Adipocyte (in vitro differentiated cells): ENCODE measurements around the gene ENTPD5.
"Not testable (repeated sequence)": the region's sequence is repeated elsewhere in the genome, so short reads cannot be mapped to it uniquely, and the experiment has no call there.

Experiments used
- DNase-seq: peaks from one replicate; pipeline ENCODE4 v3.0.0-alpha.2; 2015; ENCODE audit warnings: low read depth
- H3K27me3 ChIP-seq: replicated peaks from 2 replicates; pipeline ENCODE4 v1.7.0; 2013; ENCODE audit warnings: mild to moderate bottlenecking, low read length, moderate library complexity; ENCODE audit not compliant: control insufficient read depth, insufficient read depth
- H3K36me3 ChIP-seq: 2 replicates; pipeline ENCODE4 v1.7.0; 2013; ENCODE audit warnings: low read length, mild to moderate bottlenecking, moderate library complexity; ENCODE audit not compliant: control insufficient read depth, insufficient read depth, severe bottlenecking
- H3K4me1 ChIP-seq: 2 replicates; pipeline ENCODE4 v1.7.0; 2013; ENCODE audit warnings: mild to moderate bottlenecking, low read length, moderate library complexity; ENCODE audit not compliant: control insufficient read depth, insufficient read depth
- H3K4me3 ChIP-seq: 2 replicates; pipeline ENCODE4 v1.7.0; 2013; ENCODE audit warnings: mild to moderate bottlenecking, low read length, moderate library complexity
- H3K9ac ChIP-seq: 2 replicates; pipeline ENCODE4 v1.7.0; 2013; ENCODE audit warnings: mild to moderate bottlenecking, low read length, moderate library complexity
- H3K9me3 ChIP-seq: 2 replicates; pipeline ENCODE4 v1.7.0; 2013; ENCODE audit warnings: mild to moderate bottlenecking, low read length, moderate library complexity; ENCODE audit not compliant: control insufficient read depth

Gene ENTPD5

DNA sequence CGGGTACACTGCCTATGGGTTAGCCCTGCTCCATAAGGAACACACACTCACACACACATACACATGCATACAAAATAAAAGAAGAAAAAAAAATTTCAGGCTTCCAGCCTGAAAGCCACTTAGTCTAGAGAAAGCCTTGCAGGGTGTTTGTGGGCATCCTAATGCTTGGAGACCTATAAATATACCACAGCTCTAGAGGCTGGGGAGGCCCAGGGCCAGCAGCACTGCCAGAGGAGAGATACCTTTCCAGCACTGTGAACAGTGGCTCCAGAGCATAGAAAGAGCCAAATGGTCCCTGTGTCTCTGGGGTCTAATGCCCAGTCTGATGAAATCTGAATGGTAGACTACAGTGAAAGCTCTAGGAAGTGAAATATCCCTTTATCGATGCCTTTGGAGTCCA is 82.1 kb downstream of the ENTPD5 start:
- no peak overlapping the region for H3K9ac ChIP-seq

DNA sequence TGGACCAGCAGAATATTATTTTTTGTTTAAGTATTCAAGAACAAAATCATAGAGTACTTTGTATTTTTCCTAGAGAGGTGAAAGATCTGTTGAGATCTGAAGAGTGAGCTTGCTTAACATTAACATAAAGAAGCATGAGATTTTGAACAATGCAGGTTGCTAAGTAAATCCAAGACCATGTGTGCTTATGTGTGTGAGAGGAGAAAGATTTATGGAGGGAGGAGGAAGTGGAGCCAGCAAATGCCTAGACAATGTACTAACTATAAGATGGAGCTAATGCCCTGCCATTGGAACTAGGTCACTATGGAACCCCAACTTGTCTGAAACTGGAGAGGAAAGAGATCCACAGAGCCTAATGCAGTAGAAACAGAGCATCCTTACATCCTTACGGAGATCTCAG is 82.5 kb downstream of the ENTPD5 start:
- no peak overlapping the region for H3K4me3 ChIP-seq
- no peaks in the 10 kb centered on the region for H3K9me3 ChIP-seq
- H3K36me3 ChIP-seq: peaks cover 52% of the 10 kb centered on the region
- H3K9ac ChIP-seq: no peak overlapping the region
- H3K4me1 ChIP-seq: no peaks in the 10 kb centered on the region
- no peak for DNase-seq
- no peaks in the 10 kb centered on the region for H3K27me3 ChIP-seq

More for the DNA sequence above, 82.1 kb downstream of the ENTPD5 start:
- H3K9me3 ChIP-seq: no peaks in the 10 kb centered on the region
- no peak for DNase-seq
- peaks cover 48% of the 10 kb centered on the region for H3K36me3 ChIP-seq
- H3K4me1 ChIP-seq: no peaks in the 10 kb centered on the region
- H3K27me3 ChIP-seq: no peaks in the 10 kb centered on the region
- no peak overlapping the region for H3K4me3 ChIP-seq

DNA sequence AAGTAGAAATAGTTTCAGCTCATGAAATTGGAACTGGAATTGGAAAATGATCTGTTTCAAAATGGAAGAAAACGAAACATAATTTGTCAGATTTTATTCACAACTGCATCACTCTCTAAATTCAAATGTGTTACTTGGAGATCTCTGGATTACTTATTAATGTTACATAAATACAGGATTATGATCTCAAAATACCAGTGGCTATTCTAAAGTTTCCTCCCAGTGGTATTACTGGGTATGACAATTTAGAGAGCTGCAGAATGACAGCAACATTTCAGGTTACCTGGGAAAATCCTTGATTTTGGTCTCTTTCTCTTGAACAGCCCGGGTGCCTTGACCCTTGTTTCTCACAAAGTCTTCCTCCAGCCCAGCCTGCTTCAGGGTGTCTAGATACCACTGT is 83.4 kb downstream of the ENTPD5 start:
- Histone ChIP-seq H3K4me3 (no peak overlapping the region), H3K36me3 (peaks cover 61% of the 10 kb centered on the region), H3K4me1 (no peaks in the 10 kb centered on the region), H3K9me3 (no peaks in the 10 kb centered on the region), H3K27me3 (no peaks in the 10 kb centered on the region), H3K9ac (no peak overlapping the region)
- peak; percentile 27 for DNase-seq

DNA sequence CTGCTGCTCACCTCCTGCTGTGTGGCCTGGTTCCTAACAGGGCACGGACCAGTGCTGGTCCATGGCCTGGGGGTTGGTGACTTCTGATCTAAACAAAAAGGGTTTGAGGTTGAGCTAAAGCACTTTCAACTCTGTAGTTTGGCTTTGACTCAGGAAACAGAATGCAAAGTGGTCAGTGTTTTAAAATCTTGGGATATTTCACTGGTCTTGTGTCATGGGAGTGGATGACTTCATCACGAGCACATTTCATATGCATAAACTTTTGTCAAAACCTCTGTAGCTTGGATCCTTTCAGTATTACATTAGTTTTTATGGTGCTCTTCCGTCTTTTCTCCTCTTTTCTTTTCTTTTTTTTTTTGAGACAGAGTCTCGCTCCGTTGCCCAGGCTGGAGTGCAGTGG is 94.8 kb downstream of the ENTPD5 start:
- no peak for DNase-seq
- H3K9ac ChIP-seq: no peak overlapping the region
- no peaks in the 10 kb centered on the region for H3K27me3 ChIP-seq
- H3K9me3 ChIP-seq: no peaks in the 10 kb centered on the region
- H3K4me1 ChIP-seq: no peaks in the 10 kb centered on the region
- H3K4me3 ChIP-seq: no peak overlapping the region
- peaks cover 95% of the 10 kb centered on the region for H3K36me3 ChIP-seq

DNA sequence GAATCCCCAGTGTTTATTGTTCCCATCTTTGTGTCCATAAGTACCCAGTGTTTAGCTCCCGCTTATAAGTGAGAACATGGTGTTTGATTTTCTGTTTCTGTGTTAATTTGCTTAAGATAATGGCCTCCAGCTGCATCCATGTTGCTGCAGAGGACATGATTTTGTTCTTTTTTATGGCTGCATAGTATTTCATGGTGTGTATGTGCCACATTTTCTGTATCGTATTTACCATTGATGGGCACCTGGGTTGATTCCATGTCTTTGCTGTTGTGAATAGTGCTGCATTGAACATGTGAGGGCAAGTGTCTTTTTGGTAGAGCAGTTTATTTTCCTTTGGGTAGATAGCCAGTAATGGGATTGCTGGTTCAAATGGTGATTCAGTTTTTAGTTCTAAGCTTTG is 99.6 kb downstream of the ENTPD5 start:
- H3K36me3 ChIP-seq: peaks cover 80% of the 10 kb centered on the region
- not testable (repeated sequence) for H3K9me3 ChIP-seq, H3K4me3 ChIP-seq, H3K27me3 ChIP-seq, DNase-seq, H3K9ac ChIP-seq, H3K4me1 ChIP-seq

DNA sequence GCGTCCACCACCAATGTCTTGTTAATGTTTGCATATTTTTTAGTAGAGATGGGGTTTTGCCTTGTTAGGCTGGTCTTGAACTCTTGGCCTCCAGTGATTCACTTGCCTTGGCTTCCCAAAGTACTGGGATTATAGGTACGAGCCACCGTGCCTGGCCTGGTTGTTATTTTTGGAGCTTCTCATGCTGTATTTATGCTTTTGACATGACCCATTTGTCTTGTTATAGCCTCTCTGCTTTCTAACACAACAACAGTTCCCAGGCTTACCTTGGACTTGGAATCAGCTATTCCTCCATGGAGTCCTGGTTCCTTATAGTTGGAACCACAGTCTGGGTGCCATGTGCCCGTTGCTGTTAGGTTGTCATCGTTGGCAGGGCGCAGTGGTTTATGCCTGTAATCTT is 102.8 kb downstream of the ENTPD5 start:
- peaks cover 10% of the 10 kb centered on the region for H3K4me1 ChIP-seq
- H3K27me3 ChIP-seq: no peaks in the 10 kb centered on the region
- no peak for DNase-seq
- no peak overlapping the region for H3K4me3 ChIP-seq
- H3K9ac ChIP-seq: no peak overlapping the region
- peaks cover 71% of the 10 kb centered on the region for H3K36me3 ChIP-seq
- H3K9me3 ChIP-seq: no peaks in the 10 kb centered on the region

DNA sequence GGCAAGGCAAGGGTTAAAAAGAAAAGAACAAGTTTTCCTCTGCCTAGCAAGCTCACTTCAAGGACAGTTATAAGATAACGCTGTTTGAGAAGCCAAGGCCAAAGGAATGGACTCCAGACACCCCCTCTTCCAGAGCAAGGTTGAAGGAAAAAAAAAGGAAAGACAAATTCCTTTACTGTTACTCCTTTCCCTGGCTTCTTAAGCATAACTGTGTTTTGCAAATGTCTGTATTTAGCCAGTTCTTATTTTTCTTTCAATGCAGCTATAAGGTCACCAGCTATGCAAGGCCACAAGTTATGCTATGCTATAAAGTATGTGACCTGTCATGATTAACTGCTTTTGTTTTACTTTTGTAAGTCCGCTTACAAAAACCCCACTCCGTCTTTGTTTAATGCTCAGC is 105.8 kb downstream of the ENTPD5 start:
- Histone ChIP-seq H3K36me3 (peaks cover 76% of the 10 kb centered on the region), H3K4me3 (no peak overlapping the region), H3K4me1 (peaks cover 10% of the 10 kb centered on the region), H3K27me3 (no peaks in the 10 kb centered on the region), H3K9me3 (no peaks in the 10 kb centered on the region), H3K9ac (no peak overlapping the region)
- DNase-seq: peak; percentile 34

DNA sequence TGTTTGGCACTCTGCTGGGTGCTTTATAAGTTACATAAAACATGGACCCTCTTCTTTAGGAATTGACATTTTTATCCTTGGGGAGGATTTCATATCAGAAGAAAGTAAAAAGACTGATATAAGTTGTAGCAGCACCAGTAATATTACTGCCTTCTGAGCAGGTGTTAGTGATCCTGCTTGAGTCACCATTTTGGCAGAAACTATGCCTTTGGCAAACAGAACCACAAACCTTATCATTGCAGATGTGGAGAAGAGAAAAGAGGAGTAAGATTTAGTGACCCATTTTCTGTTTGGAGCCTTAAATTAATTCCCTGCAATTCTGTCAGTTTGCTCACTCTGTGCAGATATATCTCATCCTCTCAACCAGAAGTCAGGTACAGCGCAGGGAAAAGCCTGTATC is 109.4 kb downstream of the ENTPD5 start:
- no peak overlapping the region for H3K9ac ChIP-seq
- H3K4me1 ChIP-seq: peaks cover 10% of the 10 kb centered on the region
- no peaks in the 10 kb centered on the region for H3K9me3 ChIP-seq
- H3K27me3 ChIP-seq: no peaks in the 10 kb centered on the region
- DNase-seq: no peak
- H3K36me3 ChIP-seq: peaks cover 87% of the 10 kb centered on the region
- H3K4me3 ChIP-seq: no peak overlapping the region
